ENCODE results near the gene SLC25A20. TPM values are rescaled to one million over a fixed set of nuclear protein-coding genes. Genes with fewer than 3 reads are reported as not detected.

The SLC25A20 gene
- total RNA-seq, 1 donor from 2014 or later, result 23.7 TPM

- peaks cover 23% of the 10 kb centered on the region for H3K4me1 Mint-ChIP-seq (ENCODE audit: low read depth)
- DNase-seq (ENCODE audit: low spot score), result no peak
Measured at GRCh38 chr3:48897460-48898376, 964 bp downstream of the SLC25A20 start.

DNA sequence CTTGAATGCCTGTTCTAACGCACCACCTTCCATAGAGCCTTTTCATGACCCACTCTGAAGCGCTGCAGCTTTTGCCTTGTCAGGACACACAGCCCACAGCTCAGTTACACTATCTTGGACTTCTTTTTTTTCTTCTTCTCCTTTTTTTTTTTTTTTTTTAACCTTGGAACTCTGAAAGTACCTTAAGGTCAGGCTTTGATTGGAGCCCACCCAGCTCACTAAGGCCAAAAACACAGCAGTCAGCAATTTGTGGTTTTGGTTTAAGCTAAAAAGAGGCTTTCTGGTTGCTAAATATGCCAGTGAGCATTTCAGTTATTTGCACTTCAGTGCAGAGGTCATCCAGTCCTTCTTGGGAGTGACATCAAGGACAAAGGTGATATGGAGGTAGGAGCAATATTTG, 1.7 kb downstream of the SLC25A20 start:
- H3K36me3 Mint-ChIP-seq (ENCODE audit: low read depth), result peaks cover 3% of the 10 kb centered on the region
- no peaks in the 10 kb centered on the region for H3K27me3 Mint-ChIP-seq (ENCODE audit: low read depth)
- no peak for DNase-seq (ENCODE audit: low spot score)
- H3K27ac Mint-ChIP-seq (ENCODE audit: unreplicated experiment), result peak overlapping the region; percentile 79
- H3K4me3 Mint-ChIP-seq (ENCODE audit: unreplicated experiment), result peak overlapping the region; percentile 1
- no peaks in the 10 kb centered on the region for H3K9me3 Mint-ChIP-seq (ENCODE audit: low read depth)
- peaks cover 23% of the 10 kb centered on the region for H3K4me1 Mint-ChIP-seq (ENCODE audit: low read depth)
- TF ChIP-seq CTCF (IDR thresholded peaks at IDR 0.05), result no peak

More at GRCh38 chr3:48897460-48898376, 964 bp downstream of the SLC25A20 start:
- Mint-ChIP-seq H3K9me3 (ENCODE audit: low read depth) (no peaks in the 10 kb centered on the region), H3K36me3 (ENCODE audit: low read depth) (peaks cover 2% of the 10 kb centered on the region), H3K27ac (ENCODE audit: unreplicated experiment) (peak overlapping the region; percentile 88), H3K4me3 (ENCODE audit: unreplicated experiment) (peak overlapping the region; percentile 88), H3K27me3 (ENCODE audit: low read depth) (no peaks in the 10 kb centered on the region)
- TF ChIP-seq CTCF (IDR thresholded peaks at IDR 0.05), result no peak

GRCh38 chr3:48894516-48894915, 4.2 kb downstream of the SLC25A20 start:
- no peak overlapping the region for H3K27ac Mint-ChIP-seq (ENCODE audit: unreplicated experiment)
- no peak overlapping the region for H3K4me3 Mint-ChIP-seq (ENCODE audit: unreplicated experiment)
- TF ChIP-seq CTCF (IDR thresholded peaks at IDR 0.05), result no peak
- peaks cover 8% of the 10 kb centered on the region for H3K36me3 Mint-ChIP-seq (ENCODE audit: low read depth)
- no peaks in the 10 kb centered on the region for H3K9me3 Mint-ChIP-seq (ENCODE audit: low read depth)
- peaks cover 23% of the 10 kb centered on the region for H3K4me1 Mint-ChIP-seq (ENCODE audit: low read depth)
- no peaks in the 10 kb centered on the region for H3K27me3 Mint-ChIP-seq (ENCODE audit: low read depth)
- DNase-seq (ENCODE audit: low spot score), result no peak

- Mint-ChIP-seq H3K27ac (ENCODE audit: unreplicated experiment) (no peak overlapping the region), H3K27me3 (ENCODE audit: low read depth) (no peaks in the 10 kb centered on the region), H3K4me1 (ENCODE audit: low read depth) (peaks cover under 1% of the 10 kb centered on the region), H3K4me3 (ENCODE audit: unreplicated experiment) (no peak overlapping the region), H3K36me3 (ENCODE audit: low read depth) (peaks cover 7% of the 10 kb centered on the region), H3K9me3 (ENCODE audit: low read depth) (no peaks in the 10 kb centered on the region)
- TF ChIP-seq CTCF (IDR thresholded peaks at IDR 0.05), result no peak
- DNase-seq (ENCODE audit: low spot score), result no peak
Measured at GRCh38 chr3:48891606-48892005, 7.1 kb downstream of the SLC25A20 start.

DNA sequence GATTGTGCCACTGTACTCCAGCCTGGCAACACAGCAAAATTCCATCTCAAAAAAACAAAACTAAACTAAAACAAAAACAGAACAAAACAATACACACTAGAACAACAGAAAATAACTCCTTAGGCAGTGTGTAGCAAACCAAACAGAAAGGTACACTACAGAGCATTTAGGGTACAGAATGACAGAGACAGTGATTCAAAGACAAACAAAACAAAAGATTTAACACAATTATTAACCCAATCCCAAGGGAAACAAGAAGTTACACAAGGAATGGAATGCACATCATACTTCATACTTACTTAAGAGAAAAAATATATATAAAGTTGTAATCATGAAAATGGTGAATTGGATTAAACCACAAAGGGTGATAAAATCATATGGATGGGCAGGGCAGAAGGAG, 12.9 kb downstream of the SLC25A20 start:
- H3K27me3 Mint-ChIP-seq (ENCODE audit: low read depth), result no peaks in the 10 kb centered on the region
- TF ChIP-seq CTCF (IDR thresholded peaks at IDR 0.05), result no peak
- no peak for DNase-seq (ENCODE audit: low spot score)
- H3K4me1 Mint-ChIP-seq (ENCODE audit: low read depth), result peaks cover 12% of the 10 kb centered on the region
- peaks cover 6% of the 10 kb centered on the region for H3K36me3 Mint-ChIP-seq (ENCODE audit: low read depth)
- H3K9me3 Mint-ChIP-seq (ENCODE audit: low read depth), result no peaks in the 10 kb centered on the region
- H3K27ac Mint-ChIP-seq (ENCODE audit: unreplicated experiment), result no peak overlapping the region
- H3K4me3 Mint-ChIP-seq (ENCODE audit: unreplicated experiment), result no peak overlapping the region

Data from chondrocyte (in vitro differentiated cells).